OCI-LY1 (cell line): Measurements from ENCODE around the gene XIRP2.

Source experiments
- H2AFZ ChIP-seq: fragments of 200-600 bp; sonication (generic), shearing (Covaris generic); 2 replicates; pipeline ENCODE4 v1.6.0; 2014; ENCODE audit warnings: antibody characterized with exemption, mild to moderate bottlenecking, low read length
- H3F3A ChIP-seq: fragments of 200-600 bp; sonication (generic), shearing (Covaris generic); 2 replicates; pipeline ENCODE4 v1.6.0; 2014; ENCODE audit warnings: mild to moderate bottlenecking, antibody characterized with exemption, low read length, moderate library complexity; ENCODE audit not compliant: insufficient read depth
- H3K27ac ChIP-seq: fragments of 200-600 bp; sonication (generic); 2 replicates; pipeline ENCODE4 v1.5.1; 2014; ENCODE audit warnings: low read length, mixed run types, mild to moderate bottlenecking, low read depth; ENCODE audit not compliant: poor library complexity, severe bottlenecking
- H3K27me3 ChIP-seq: fragments of 200-600 bp; sonication (generic); 2 replicates; pipeline ENCODE4 v1.6.0; 2014; ENCODE audit warnings: antibody characterized with exemption, mild to moderate bottlenecking, low read length, moderate library complexity; ENCODE audit not compliant: insufficient read depth
- H3K36me3 ChIP-seq: fragments of 200-600 bp; sonication (generic); 2 replicates; pipeline ENCODE4 v1.6.1; 2014; ENCODE audit warnings: mild to moderate bottlenecking, antibody characterized with exemption, low read length, moderate library complexity, mixed read lengths; ENCODE audit not compliant: insufficient read depth
- H3K4me1 ChIP-seq: fragments of 200-600 bp; sonication (generic); 2 replicates; pipeline ENCODE4 v1.5.1; 2014; ENCODE audit warnings: mild to moderate bottlenecking, low read length, moderate library complexity; ENCODE audit not compliant: insufficient read depth, severe bottlenecking
- H3K4me2 ChIP-seq: fragments of 200-600 bp; sonication (generic), shearing (Covaris generic); 2 replicates; pipeline ENCODE4 v1.6.1; 2014; ENCODE audit warnings: low read length
- H3K4me3 ChIP-seq: fragments of 200-600 bp; sonication (generic); 2 replicates; pipeline ENCODE4 v1.5.1; 2014; ENCODE audit warnings: low read length, low read depth, mild to moderate bottlenecking, mixed read lengths; ENCODE audit not compliant: poor library complexity, severe bottlenecking
- H3K79me2 ChIP-seq: fragments of 200-600 bp; shearing (Covaris generic); 2 replicates; pipeline ENCODE4 v1.6.1; 2016; ENCODE audit warnings: mixed run types, low read length, mixed read lengths; ENCODE audit not compliant: insufficient read depth
- H3K9ac ChIP-seq: fragments of 200-600 bp; sonication (generic), shearing (Covaris generic); 2 replicates; pipeline ENCODE4 v1.6.1; 2014; ENCODE audit warnings: mild to moderate bottlenecking, low read length, mixed read lengths
- H3K9me2 ChIP-seq: fragments of 200-600 bp; sonication (generic), shearing (Covaris generic); 2 replicates; pipeline ENCODE4 v1.6.1; 2014; ENCODE audit warnings: low read depth, mild to moderate bottlenecking, low read length, mixed read lengths
- H3K9me3 ChIP-seq: fragments of 200-600 bp; shearing (Covaris generic); 2 replicates; pipeline ENCODE4 v1.6.1; 2014; ENCODE audit warnings: low read length, mixed read lengths
- H4K20me1 ChIP-seq: fragments of 200-600 bp; sonication (generic), shearing (Covaris generic); 2 replicates; pipeline ENCODE4 v1.6.0; 2016; ENCODE audit warnings: mild to moderate bottlenecking, low read length; ENCODE audit not compliant: insufficient read depth
- CTCF ChIP-seq: fragments of 200-600 bp; sonication (generic), shearing (Covaris generic); IDR thresholded peaks from 2 replicates; pipeline ENCODE4 v1.5.1; 2017; ENCODE audit warnings: mild to moderate bottlenecking, antibody characterized with exemption, low read length, moderate library complexity, mixed read lengths
- EZH2 ChIP-seq: fragments of 200-600 bp; sonication (generic), shearing (Covaris generic); IDR thresholded peaks from 2 replicates; pipeline ENCODE4 v1.8.0; 2017; ENCODE audit warnings: borderline replicate concordance, mixed run types, mild to moderate bottlenecking, antibody characterized with exemption, low read length, moderate library complexity, mixed read lengths

The XIRP2 gene

GRCh38 chr2:167132906-167133555, 244.8 kb downstream of the XIRP2 start:
- H3K4me2 ChIP-seq: no peak overlapping the region
- H3K4me1 ChIP-seq: no peaks in the 10 kb centered on the region
- H2AFZ ChIP-seq: no peak overlapping the region
- H3K4me3 ChIP-seq: no peak overlapping the region
- no peak for TF ChIP-seq CTCF
- no peak for TF ChIP-seq EZH2
- H3K9ac ChIP-seq: no peak overlapping the region
- no peaks in the 10 kb centered on the region for H3K36me3 ChIP-seq
- H3K9me3 ChIP-seq: no peaks in the 10 kb centered on the region
- H4K20me1 ChIP-seq: no peaks in the 10 kb centered on the region
- no peaks in the 10 kb centered on the region for H3K9me2 ChIP-seq
- H3K27ac ChIP-seq: no peak overlapping the region
- H3K27me3 ChIP-seq: no peaks in the 10 kb centered on the region
- H3F3A ChIP-seq: no peaks in the 10 kb centered on the region
- no peaks in the 10 kb centered on the region for H3K79me2 ChIP-seq

- TF ChIP-seq CTCF (no peak), EZH2 (no peak)
- H3K27ac ChIP-seq: no peak overlapping the region
- H3K9me3 ChIP-seq: no peaks in the 10 kb centered on the region
- H3K36me3 ChIP-seq: no peaks in the 10 kb centered on the region
- H3K4me1 ChIP-seq: no peaks in the 10 kb centered on the region
- no peaks in the 10 kb centered on the region for H3F3A ChIP-seq
- no peak overlapping the region for H2AFZ ChIP-seq
- H3K9me2 ChIP-seq: no peaks in the 10 kb centered on the region
- no peak overlapping the region for H3K4me3 ChIP-seq
- no peaks in the 10 kb centered on the region for H3K79me2 ChIP-seq
- H3K27me3 ChIP-seq: no peaks in the 10 kb centered on the region
- no peak overlapping the region for H3K9ac ChIP-seq
- no peaks in the 10 kb centered on the region for H4K20me1 ChIP-seq
- no peak overlapping the region for H3K4me2 ChIP-seq
Observed at GRCh38 chr2:167133614-167134013, 245.3 kb downstream of the XIRP2 start.

GRCh38 chr2:167134381-167135072, 246.2 kb downstream of the XIRP2 start:
- no peak for TF ChIP-seq EZH2
- no peak for TF ChIP-seq CTCF
- H3K79me2 ChIP-seq: no peaks in the 10 kb centered on the region
- H3K4me1 ChIP-seq: no peaks in the 10 kb centered on the region
- H3K36me3 ChIP-seq: no peaks in the 10 kb centered on the region
- no peaks in the 10 kb centered on the region for H3K27me3 ChIP-seq
- H3K4me2 ChIP-seq: no peak overlapping the region
- H2AFZ ChIP-seq: no peak overlapping the region
- H3K9me2 ChIP-seq: no peaks in the 10 kb centered on the region
- H3K4me3 ChIP-seq: no peak overlapping the region
- H4K20me1 ChIP-seq: no peaks in the 10 kb centered on the region
- no peak overlapping the region for H3K9ac ChIP-seq
- H3F3A ChIP-seq: no peaks in the 10 kb centered on the region
- no peaks in the 10 kb centered on the region for H3K9me3 ChIP-seq
- no peak overlapping the region for H3K27ac ChIP-seq
